ENCODE data around the gene CTSC.

CTSC gene

GRCh38 chr11:88315015-88315414 lies 22.5 kb downstream of the CTSC start:
- no peak for DNase-seq

GRCh38 chr11:88313441-88313840 lies 24.1 kb downstream of the CTSC start:
- no peak for DNase-seq

- no peak for DNase-seq
Observed at GRCh38 chr11:88312628-88313027, 24.9 kb downstream of the CTSC start.

- no peak for DNase-seq
Observed at GRCh38 chr11:88310246-88310645, 27.3 kb downstream of the CTSC start.

GRCh38 chr11:88308576-88308975 lies 29.0 kb downstream of the CTSC start:
- no peak for DNase-seq

GRCh38 chr11:88307749-88308425 lies 29.6 kb downstream of the CTSC start:
- no peak for DNase-seq

- no peak for DNase-seq
Observed at GRCh38 chr11:88306785-88307184, 30.8 kb downstream of the CTSC start.

GRCh38 chr11:88305430-88305829 lies 32.1 kb downstream of the CTSC start:
- no peak for DNase-seq

GRCh38 chr11:88304352-88304751 lies 33.2 kb downstream of the CTSC start:
- no peak for DNase-seq

GRCh38 chr11:88303037-88303436 lies 34.5 kb downstream of the CTSC start:
- DNase-seq = no peak

GRCh38 chr11:88301488-88302140 lies 35.9 kb downstream of the CTSC start:
- no peak for DNase-seq

- DNase-seq = no peak
Observed at GRCh38 chr11:88300888-88301487, 36.5 kb downstream of the CTSC start.

GRCh38 chr11:88297863-88298262 lies 39.7 kb downstream of the CTSC start:
- no peak for DNase-seq

GRCh38 chr11:88297421-88297820 lies 40.1 kb downstream of the CTSC start:
- no peak for DNase-seq

GRCh38 chr11:88295028-88295427 lies 42.5 kb downstream of the CTSC start:
- DNase-seq = no peak

- no peak for DNase-seq
Observed at GRCh38 chr11:88293931-88294330, 43.6 kb downstream of the CTSC start.

GRCh38 chr11:88292171-88292843 lies 45.2 kb downstream of the CTSC start:
- DNase-seq = no peak

- no peak for DNase-seq
Observed at GRCh38 chr11:88288560-88288959, 49.0 kb downstream of the CTSC start.

GRCh38 chr11:88284336-88285050 lies 53.0 kb downstream of the CTSC start:
- no peak for DNase-seq

- DNase-seq = no peak
Observed at GRCh38 chr11:88282747-88283515, 54.6 kb downstream of the CTSC start.

GRCh38 chr11:88281317-88281712 lies 56.2 kb downstream of the CTSC start:
- no peak for DNase-seq

GRCh38 chr11:88280673-88281316 lies 56.7 kb downstream of the CTSC start:
- DNase-seq = no peak

Data from NCI-H82 (cell line).